Stimulated activated CD8-positive, alpha-beta memory T cell treated with anti-CD3 and anti-CD28 coated beads, Interleukin-7, amount 100 ng/mL, for 4 hours (primary cell): ENCODE measurements around the gene FRMD7.

Experiments
- DNase-seq, 2 donors: peaks; one replicate each; pipeline ENCODE4 v3.0.0-alpha.2; 2020; ENCODE audit warnings: low read depth in 2 of 2

FRMD7 gene

DNA sequence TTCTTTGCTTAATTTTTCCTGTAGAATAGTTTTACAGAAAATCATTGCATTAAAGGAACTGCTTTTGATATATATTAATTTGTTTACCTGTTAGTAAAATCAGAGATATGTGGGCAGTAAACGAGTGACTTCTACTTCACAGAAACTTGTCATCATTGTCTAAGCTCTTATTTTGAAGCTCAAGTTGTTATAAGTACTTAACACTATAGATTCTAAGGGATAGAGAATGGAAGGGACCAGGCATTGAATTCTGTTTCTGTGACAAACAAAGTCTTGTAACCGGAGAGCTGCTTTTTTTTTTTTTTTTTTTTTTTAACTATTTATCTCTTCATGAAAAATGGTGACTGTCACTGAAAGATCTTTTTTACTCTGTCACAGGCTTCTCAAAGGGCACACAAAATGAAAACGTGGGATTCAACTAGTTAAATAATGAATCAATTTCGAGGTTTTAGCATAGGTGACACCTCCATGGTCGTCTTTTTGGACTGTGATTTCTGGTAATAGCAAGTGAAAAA lies 90.3 kb downstream of the FRMD7 start:
- no peak for DNase-seq

GRCh38 chrX:132034648-132035047 lies 93.2 kb downstream of the FRMD7 start:
- no peak for DNase-seq

- no peak for DNase-seq
Observed at GRCh38 chrX:132033166-132033565, 94.7 kb downstream of the FRMD7 start.

GRCh38 chrX:132031867-132032266 lies 96.0 kb downstream of the FRMD7 start:
- no peak for DNase-seq

- DNase-seq = no peak
Observed at GRCh38 chrX:132030264-132030663, 97.6 kb downstream of the FRMD7 start.
